Natural killer cell (primary cell): Measurements from ENCODE around the gene NMNAT3. TPM values are rescaled to one million over a fixed set of nuclear protein-coding genes. Genes with fewer than 3 reads are reported as not detected.
"Not testable (repeated sequence)": the region's sequence is repeated elsewhere in the genome, so short reads cannot be mapped to it uniquely, and the experiment has no call there.

Experiments used
- ATAC-seq, 3 donors: fragments of 150-1000 bp in 2 of 3; fragments of 200-7000 bp in 1 of 3; cut with Tn5 transposase; 1 replicate in 1 of 3; 2 replicates in 2 of 3; pipeline ENCODE4 v1.10.0; 2021; ENCODE audit warnings: mild to moderate bottlenecking in 2 of 3, moderate library complexity in 2 of 3
- DNase-seq, 2 donors: peaks; one replicate each; pipeline versions ENCODE4 v3.0.0 to v3.0.0-alpha.2; 2013 to 2021; ENCODE audit warnings: mixed read lengths in 1 of 2
- H3K27ac ChIP-seq: one replicate; pipeline ENCODE4 v1.5.1; 2013; ENCODE audit warnings: mild to moderate bottlenecking, low read length
- H3K27me3 ChIP-seq: one replicate; pipeline ENCODE4 v1.6.1; 2013; ENCODE audit warnings: low read length; ENCODE audit not compliant: control insufficient read depth, insufficient read depth
- H3K36me3 ChIP-seq: one replicate; pipeline ENCODE4 v1.6.1; 2013; ENCODE audit warnings: low read length; ENCODE audit not compliant: control insufficient read depth, insufficient read depth
- H3K4me1 ChIP-seq: one replicate; pipeline ENCODE4 v1.6.1; 2013; ENCODE audit warnings: low read length; ENCODE audit not compliant: control insufficient read depth, insufficient read depth
- H3K4me3 ChIP-seq: one replicate; pipeline ENCODE4 v1.5.1; 2013; ENCODE audit warnings: low read length
- H3K9me3 ChIP-seq: one replicate; pipeline ENCODE4 v1.6.1; 2013; ENCODE audit warnings: low read length; ENCODE audit not compliant: control insufficient read depth, insufficient read depth
- H3K27ac Mint-ChIP-seq, 2 donors: one replicate each; pipeline ENCODE4 v1.8.0; 2022; ENCODE audit warnings: mild to moderate bottlenecking in 2 of 2, mixed read lengths in 2 of 2, moderate library complexity in 1 of 2
- H3K27me3 Mint-ChIP-seq, 2 donors: one replicate each; pipeline ENCODE4 v1.8.0; 2022; ENCODE audit warnings: low read depth in 2 of 2, mixed read lengths in 2 of 2
- H3K36me3 Mint-ChIP-seq: one replicate; pipeline ENCODE4 v1.8.0; 2022; ENCODE audit warnings: mixed read lengths
- H3K4me1 Mint-ChIP-seq, 2 donors: one replicate each; pipeline ENCODE4 v1.8.0; 2022; ENCODE audit warnings: mixed read lengths in 2 of 2
- H3K4me3 Mint-ChIP-seq: one replicate; pipeline ENCODE4 v1.8.0; 2022; ENCODE audit warnings: mild to moderate bottlenecking, moderate library complexity, mixed read lengths
- H3K9me3 Mint-ChIP-seq, 2 donors: one replicate each; pipeline ENCODE4 v1.8.0; 2022; ENCODE audit warnings: mixed read lengths in 2 of 2
- CTCF ChIP-seq: fragments of 200-600 bp; IDR thresholded peaks from one replicate; pipeline ENCODE4 v1.8.0; 2022; ENCODE audit warnings: antibody characterized with exemption
- WGBS: methylation state at CpG from one replicate; pipeline ENCODE4 v1.1.7; 2013; ENCODE audit warnings: missing lambda C conversion rate; ENCODE audit not compliant: insufficient coverage; 5-methylcytosine and 5-hydroxymethylcytosine counted together
- intact Hi-C: fragments of 100-400 bp; cut with micrococcal nuclease; formaldehyde crosslinking; loops from one replicate; pipeline ENCODE4 v1.14.2; 2022
- total RNA-seq, 4 donors: library from RNA; stranded (reverse); fragments of 120-200 nt in 1 of 4; gene quantifications; one replicate each; pipeline versions ENCODE4 v1.2.3 to v1.2.4, GENCODE V29; 2013 to 2022

NMNAT3 gene
- total RNA-seq, 3 donors from 2014 or later (not counting 1 experiment from before 2014, with no cell fraction given): 1.6 to 3.7 (median 2.2) TPM

GRCh38 chr3:139601191-139601961, 76.4 kb downstream of the NMNAT3 start:
- H3K9me3 Mint-ChIP-seq: no peaks in the 10 kb centered on the region
- H3K27ac Mint-ChIP-seq: no peak overlapping the region
- no peak for DNase-seq
- no peaks in the 10 kb centered on the region for H3K27me3 Mint-ChIP-seq
- intact Hi-C loops: no loop called here
- H3K9me3 ChIP-seq: no peaks in the 10 kb centered on the region
- no peaks in the 10 kb centered on the region for H3K4me1 ChIP-seq
- H3K4me1 Mint-ChIP-seq: no peaks in the 10 kb centered on the region
- no peaks in the 10 kb centered on the region for H3K36me3 ChIP-seq
- no peaks in the 10 kb centered on the region for H3K36me3 Mint-ChIP-seq
- WGBS: 84% methylated on average over 5 of the region's 5 CpGs
- no peaks in the 10 kb centered on the region for H3K27me3 ChIP-seq
- no peak overlapping the region for H3K27ac ChIP-seq
- no peak overlapping the region for H3K4me3 Mint-ChIP-seq
- H3K4me3 ChIP-seq: no peak overlapping the region
- TF ChIP-seq CTCF: no peak
- no peak for ATAC-seq

- no peaks in the 10 kb centered on the region for H3K9me3 Mint-ChIP-seq
- Histone ChIP-seq H3K4me3 (no peak overlapping the region), H3K27ac (no peak overlapping the region), H3K4me1 (no peaks in the 10 kb centered on the region), H3K36me3 (no peaks in the 10 kb centered on the region), H3K9me3 (no peaks in the 10 kb centered on the region), H3K27me3 (no peaks in the 10 kb centered on the region)
- no peaks in the 10 kb centered on the region for H3K4me1 Mint-ChIP-seq
- no peak for TF ChIP-seq CTCF
- intact Hi-C loops: no loop called here
- H3K36me3 Mint-ChIP-seq: no peaks in the 10 kb centered on the region
- H3K27ac Mint-ChIP-seq: no peak overlapping the region
- no peaks in the 10 kb centered on the region for H3K27me3 Mint-ChIP-seq
- WGBS: no CpG with 5 or more reads among the region's 1 CpG
- ATAC-seq: no peak
- H3K4me3 Mint-ChIP-seq: no peak overlapping the region
- no peak for DNase-seq
Measured at GRCh38 chr3:139597947-139598346, 79.8 kb downstream of the NMNAT3 start.

DNA sequence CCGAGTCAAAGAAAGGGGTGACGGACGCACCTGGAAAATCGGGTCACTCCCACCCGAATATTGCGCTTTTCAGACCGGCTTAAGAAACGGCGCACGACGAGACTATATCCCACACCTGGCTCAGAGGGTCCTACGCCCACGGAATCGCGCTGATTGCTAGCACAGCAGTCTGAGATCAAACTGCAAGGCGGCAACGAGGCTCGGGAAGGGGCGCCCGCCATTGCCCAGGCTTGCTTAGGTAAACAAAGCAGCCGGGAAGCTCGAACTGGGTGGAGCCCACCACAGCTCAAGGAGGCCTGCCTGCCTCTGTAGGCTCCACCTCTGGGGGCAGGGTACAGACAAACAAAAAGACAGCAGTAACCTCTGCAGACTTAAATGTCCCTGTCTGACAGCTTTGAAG, 86.6 kb downstream of the NMNAT3 start:
- H3K27me3 ChIP-seq, H3K9me3 ChIP-seq, H3K27ac Mint-ChIP-seq, H3K4me3 Mint-ChIP-seq, H3K9me3 Mint-ChIP-seq, H3K36me3 ChIP-seq, H3K4me1 Mint-ChIP-seq, ATAC-seq, H3K27ac ChIP-seq, H3K4me3 ChIP-seq, H3K27me3 Mint-ChIP-seq, H3K4me1 ChIP-seq, intact Hi-C loops, H3K36me3 Mint-ChIP-seq, DNase-seq: not testable (repeated sequence)
- WGBS: 99% methylated on average over 15 of the region's 22 CpGs

- H3K4me3 ChIP-seq: no peak overlapping the region
- Mint-ChIP-seq H3K27ac (no peak overlapping the region), H3K4me3 (no peak overlapping the region), H3K4me1 (peaks cover 8 to 9% of the 10 kb centered on the region in 2 donors), H3K9me3 (peaks cover 0 to 2% of the 10 kb centered on the region in 2 donors), H3K27me3 (no peaks in the 10 kb centered on the region), H3K36me3 (no peaks in the 10 kb centered on the region)
- intact Hi-C loops: no loop called here
- no peak overlapping the region for H3K27ac ChIP-seq
- no peaks in the 10 kb centered on the region for H3K27me3 ChIP-seq
- WGBS: 95% methylated on average over 1 of the region's 4 CpGs
- no peak for ATAC-seq
- DNase-seq: no peak
- H3K4me1 ChIP-seq: no peaks in the 10 kb centered on the region
- no peaks in the 10 kb centered on the region for H3K9me3 ChIP-seq
- no peaks in the 10 kb centered on the region for H3K36me3 ChIP-seq
- TF ChIP-seq CTCF: no peak
Measured at GRCh38 chr3:139588450-139588849, 89.3 kb downstream of the NMNAT3 start.
